NT2/D1 (cell line): Measurements from ENCODE around the gene RHOBTB3.

Experiments used
- SUZ12 ChIP-seq: IDR thresholded peaks from 2 replicates; pipeline ENCODE4 v1.6.1; 2011; ENCODE audit not compliant: insufficient read length, insufficient read depth; ENCODE audit errors: extremely low read depth
- ZNF274 ChIP-seq: IDR thresholded peaks from 2 replicates; pipeline ENCODE4 v1.6.1; 2011; ENCODE audit warnings: mild to moderate bottlenecking, low read depth, low read length

GRCh38 chr5:95817430-95817829, 86.3 kb downstream of the RHOBTB3 start:
- TF ChIP-seq ZNF274, result no peak
- TF ChIP-seq SUZ12, result no peak
